Tibial nerve (tissue), 3 donors: ENCODE data around the gene RTN4.

Source experiments
- POLR2A ChIP-seq, 2 donors: fragments of 450-650 bp; IDR thresholded peaks; one replicate each; pipeline ENCODE4 v1.6.1; 2017; ENCODE audit warnings: antibody characterized with exemption in 2 of 2, mild to moderate bottlenecking in 2 of 2, moderate library complexity in 2 of 2
- TF ChIP-seq, protein P1 (sequence below), 5 experiments: fragments of 200-600 bp in 3 of 5; fragments of 450-650 bp in 2 of 5; sonication (generic) in 3 of 5; IDR thresholded peaks; one replicate each; pipeline ENCODE4 v1.5.1; 2016 to 2019; ENCODE audit warnings: antibody characterized with exemption in 5 of 5, mild to moderate bottlenecking in 3 of 5, moderate library complexity in 2 of 5

GRCh38 chr2:54944724-54945326, 105.4 kb downstream of the RTN4 start:
- TF ChIP-seq POLR2A (IDR thresholded peaks at IDR 0.05): no peak
- TF ChIP-seq, protein P1, sequence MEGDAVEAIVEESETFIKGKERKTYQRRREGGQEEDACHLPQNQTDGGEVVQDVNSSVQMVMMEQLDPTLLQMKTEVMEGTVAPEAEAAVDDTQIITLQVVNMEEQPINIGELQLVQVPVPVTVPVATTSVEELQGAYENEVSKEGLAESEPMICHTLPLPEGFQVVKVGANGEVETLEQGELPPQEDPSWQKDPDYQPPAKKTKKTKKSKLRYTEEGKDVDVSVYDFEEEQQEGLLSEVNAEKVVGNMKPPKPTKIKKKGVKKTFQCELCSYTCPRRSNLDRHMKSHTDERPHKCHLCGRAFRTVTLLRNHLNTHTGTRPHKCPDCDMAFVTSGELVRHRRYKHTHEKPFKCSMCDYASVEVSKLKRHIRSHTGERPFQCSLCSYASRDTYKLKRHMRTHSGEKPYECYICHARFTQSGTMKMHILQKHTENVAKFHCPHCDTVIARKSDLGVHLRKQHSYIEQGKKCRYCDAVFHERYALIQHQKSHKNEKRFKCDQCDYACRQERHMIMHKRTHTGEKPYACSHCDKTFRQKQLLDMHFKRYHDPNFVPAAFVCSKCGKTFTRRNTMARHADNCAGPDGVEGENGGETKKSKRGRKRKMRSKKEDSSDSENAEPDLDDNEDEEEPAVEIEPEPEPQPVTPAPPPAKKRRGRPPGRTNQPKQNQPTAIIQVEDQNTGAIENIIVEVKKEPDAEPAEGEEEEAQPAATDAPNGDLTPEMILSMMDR (IDR thresholded peaks at IDR 0.05): no peak
